Measurements from ENCODE around the gene SPAG7.

DNA sequence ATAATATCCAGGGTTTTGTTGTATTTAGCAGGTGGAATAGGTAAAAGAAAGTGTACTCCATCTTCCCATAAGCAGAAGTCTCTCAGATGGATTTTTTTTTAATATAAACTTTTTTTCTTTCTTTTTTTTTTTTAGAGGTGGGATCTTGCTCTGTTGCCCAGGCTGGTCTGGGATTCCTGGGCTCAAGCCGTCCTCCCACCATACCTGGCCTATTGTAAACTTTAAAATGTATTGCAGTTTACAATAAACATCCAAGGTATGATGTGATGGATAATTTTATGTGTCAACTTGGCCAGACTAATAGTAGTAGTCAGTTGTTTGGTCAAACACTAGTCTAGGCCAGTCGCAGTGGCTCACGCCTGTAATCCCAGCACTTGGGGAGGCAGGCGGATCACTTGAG, 46.3 kb downstream of the SPAG7 start:
- TF ChIP-seq, protein P1, sequence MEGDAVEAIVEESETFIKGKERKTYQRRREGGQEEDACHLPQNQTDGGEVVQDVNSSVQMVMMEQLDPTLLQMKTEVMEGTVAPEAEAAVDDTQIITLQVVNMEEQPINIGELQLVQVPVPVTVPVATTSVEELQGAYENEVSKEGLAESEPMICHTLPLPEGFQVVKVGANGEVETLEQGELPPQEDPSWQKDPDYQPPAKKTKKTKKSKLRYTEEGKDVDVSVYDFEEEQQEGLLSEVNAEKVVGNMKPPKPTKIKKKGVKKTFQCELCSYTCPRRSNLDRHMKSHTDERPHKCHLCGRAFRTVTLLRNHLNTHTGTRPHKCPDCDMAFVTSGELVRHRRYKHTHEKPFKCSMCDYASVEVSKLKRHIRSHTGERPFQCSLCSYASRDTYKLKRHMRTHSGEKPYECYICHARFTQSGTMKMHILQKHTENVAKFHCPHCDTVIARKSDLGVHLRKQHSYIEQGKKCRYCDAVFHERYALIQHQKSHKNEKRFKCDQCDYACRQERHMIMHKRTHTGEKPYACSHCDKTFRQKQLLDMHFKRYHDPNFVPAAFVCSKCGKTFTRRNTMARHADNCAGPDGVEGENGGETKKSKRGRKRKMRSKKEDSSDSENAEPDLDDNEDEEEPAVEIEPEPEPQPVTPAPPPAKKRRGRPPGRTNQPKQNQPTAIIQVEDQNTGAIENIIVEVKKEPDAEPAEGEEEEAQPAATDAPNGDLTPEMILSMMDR (conservative IDR thresholded peaks at IDR 0.05): no peak
- TF ChIP-seq ZFX (IDR thresholded peaks at IDR 0.05): no peak
